GM10248 (cell line): ENCODE measurements around the gene TNRC18.

Source experiments
- CTCF ChIA-PET: fragments of 300-600 bp; sonication (Branson Sonifier 250); formaldehyde crosslinking; extraction: SDS; loops from one replicate; lab custom pipeline; 2021; ENCODE audit warnings: antibody characterized with exemption; lab: Yijun Ruan, JAX
- POLR2A ChIA-PET: fragments of 350-650 bp; sonication (Branson Sonifier 250); formaldehyde crosslinking; extraction: SDS; loops from one replicate; lab custom pipeline; 2020; ENCODE audit warnings: antibody characterized with exemption; lab: Yijun Ruan, JAX
- DNase-seq: peaks from one replicate; pipeline ENCODE4 v3.0.0; 2012; ENCODE audit errors: extremely low spot score
- TF ChIP-seq, protein P1 (sequence below): IDR thresholded peaks from 2 replicates; pipeline ENCODE4 v1.5.1; 2012; ENCODE audit warnings: mild to moderate bottlenecking, low read depth; ENCODE audit errors: extremely low read depth, missing control alignments, control extremely low read depth

TNRC18 gene

DNA sequence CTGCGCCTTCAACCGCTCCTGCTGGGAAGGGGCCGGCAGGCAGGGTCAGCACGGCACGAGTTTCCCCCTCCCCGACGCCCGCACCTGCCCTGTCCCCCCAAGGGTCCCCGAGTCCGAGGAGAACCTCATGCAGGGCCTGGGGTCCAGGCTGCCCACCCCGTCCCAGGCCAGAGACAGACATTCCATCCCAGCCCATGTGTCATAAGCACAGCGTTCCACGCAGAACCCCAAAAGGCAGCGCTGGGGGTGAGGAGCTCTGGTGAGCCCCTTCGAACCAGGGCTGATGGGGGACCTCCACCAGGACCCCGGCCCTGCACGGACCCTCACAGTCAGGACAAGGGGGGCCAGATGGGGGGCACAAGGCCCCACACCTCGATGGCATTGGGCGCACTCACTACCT, 49.2 kb downstream of the TNRC18 start:
- ChIA-PET POLR2A (no interaction called here), CTCF (interaction anchor here (6.8 kb wide), 1 partner anchor 10 kb away, joined by 40 read pairs; no protein-coding TSS in a partner anchor)
- TF ChIP-seq, protein P1, sequence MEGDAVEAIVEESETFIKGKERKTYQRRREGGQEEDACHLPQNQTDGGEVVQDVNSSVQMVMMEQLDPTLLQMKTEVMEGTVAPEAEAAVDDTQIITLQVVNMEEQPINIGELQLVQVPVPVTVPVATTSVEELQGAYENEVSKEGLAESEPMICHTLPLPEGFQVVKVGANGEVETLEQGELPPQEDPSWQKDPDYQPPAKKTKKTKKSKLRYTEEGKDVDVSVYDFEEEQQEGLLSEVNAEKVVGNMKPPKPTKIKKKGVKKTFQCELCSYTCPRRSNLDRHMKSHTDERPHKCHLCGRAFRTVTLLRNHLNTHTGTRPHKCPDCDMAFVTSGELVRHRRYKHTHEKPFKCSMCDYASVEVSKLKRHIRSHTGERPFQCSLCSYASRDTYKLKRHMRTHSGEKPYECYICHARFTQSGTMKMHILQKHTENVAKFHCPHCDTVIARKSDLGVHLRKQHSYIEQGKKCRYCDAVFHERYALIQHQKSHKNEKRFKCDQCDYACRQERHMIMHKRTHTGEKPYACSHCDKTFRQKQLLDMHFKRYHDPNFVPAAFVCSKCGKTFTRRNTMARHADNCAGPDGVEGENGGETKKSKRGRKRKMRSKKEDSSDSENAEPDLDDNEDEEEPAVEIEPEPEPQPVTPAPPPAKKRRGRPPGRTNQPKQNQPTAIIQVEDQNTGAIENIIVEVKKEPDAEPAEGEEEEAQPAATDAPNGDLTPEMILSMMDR, result no peak
- DNase-seq, result no peak

DNA sequence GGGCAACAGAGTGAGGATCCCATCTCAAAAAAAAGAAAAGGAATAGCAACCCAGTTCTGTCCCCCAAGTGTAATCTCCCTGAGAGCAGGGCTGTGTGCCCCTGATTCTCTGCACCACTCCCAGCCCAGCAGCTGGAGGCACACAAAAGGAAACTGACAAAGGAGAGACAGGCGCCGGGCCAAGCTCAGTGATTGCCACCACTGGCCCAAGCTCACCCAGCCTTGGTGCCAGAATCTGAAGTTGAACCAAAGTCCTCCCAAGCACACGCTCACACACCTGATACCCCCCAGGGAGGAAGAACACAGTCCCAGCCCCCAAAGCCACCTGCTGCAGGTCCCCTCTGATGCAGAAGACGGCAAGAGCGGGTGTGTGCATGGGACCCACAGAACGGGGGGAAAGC, 50.3 kb downstream of the TNRC18 start:
- CTCF ChIA-PET, result interaction anchor here (0.9 to 1.2 kb wide), 4 partner anchors 9 to 23 kb away, joined by 3 to 4 read pairs (median 3); no protein-coding TSS in a partner anchor
- POLR2A ChIA-PET, result interaction anchor here (0.6 kb wide), 1 partner anchor 135 kb away, joined by 3 read pairs; no protein-coding TSS in a partner anchor
- TF ChIP-seq, protein P1, result no peak
- DNase-seq, result no peak

DNA sequence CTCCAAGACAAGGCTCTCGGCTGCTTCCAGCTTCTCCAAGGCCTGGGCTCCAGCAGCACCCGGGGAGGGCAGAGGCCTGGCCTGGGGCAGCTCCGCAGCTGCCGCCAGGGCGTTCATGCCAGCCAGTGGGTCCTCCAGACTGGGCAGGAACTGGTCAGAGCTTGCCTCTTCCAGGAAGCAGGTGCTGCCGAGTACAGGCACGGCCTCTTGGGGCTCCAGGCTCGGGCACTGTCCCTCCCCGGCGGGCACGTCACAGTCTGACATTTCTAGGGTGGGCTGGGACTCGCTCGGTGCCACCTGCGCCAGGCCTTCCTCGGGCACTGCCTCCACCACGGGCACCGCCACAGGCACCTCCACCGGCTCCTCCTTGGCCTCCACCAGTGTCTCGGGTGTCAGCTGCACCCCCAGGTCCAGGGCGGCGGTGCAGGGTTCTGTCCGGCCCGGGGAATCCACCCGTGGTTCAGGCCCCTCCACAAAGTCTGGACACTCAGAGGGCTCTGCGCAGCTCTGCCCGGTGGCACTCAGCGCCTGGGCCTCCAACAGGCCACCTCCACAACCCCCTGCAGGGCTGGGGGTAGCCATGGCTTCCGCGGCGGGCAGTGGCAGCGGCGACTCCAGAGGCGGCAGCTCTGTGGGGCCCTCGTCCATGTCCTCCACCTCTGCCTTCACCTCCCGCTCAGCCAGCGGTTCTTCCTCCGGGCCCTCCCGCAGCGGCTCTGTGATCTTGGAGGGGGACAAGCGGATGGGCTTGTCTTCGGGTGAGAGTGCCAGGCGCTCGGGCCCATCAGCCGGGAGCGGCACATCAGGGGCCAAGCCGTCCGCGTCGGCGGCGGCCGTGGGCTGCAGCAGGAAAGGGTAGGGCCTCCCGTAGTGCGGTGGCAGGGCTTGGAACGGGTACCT, 52.9 kb downstream of the TNRC18 start:
- no peak for DNase-seq
- TF ChIP-seq, protein P1, result no peak
- POLR2A ChIA-PET, result interaction anchor here (0.6 kb wide), 1 partner anchor 17 kb away, joined by 4 read pairs; no protein-coding TSS in a partner anchor
- CTCF ChIA-PET, result no interaction called here

DNA sequence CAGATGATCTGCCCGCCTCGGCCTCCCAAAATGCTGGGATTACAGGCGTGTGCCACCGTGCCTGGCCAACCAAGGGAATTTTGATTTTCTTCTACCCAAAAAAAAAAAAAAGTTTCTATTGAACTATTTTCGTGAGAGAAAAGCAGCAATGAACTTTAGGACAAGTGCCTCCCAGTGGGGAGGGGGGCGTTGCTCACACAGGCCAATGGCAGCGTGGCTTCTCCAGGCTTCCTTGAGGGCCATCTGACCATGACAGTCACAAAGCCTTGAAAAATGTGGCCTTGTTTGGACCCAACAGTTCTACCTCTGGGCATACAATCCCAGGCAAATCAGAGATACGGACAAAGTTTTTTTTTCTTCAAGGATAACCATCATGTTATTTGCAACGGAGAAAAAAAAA, 56.0 kb downstream of the TNRC18 start:
- TF ChIP-seq, protein P1, result no peak
- CTCF ChIA-PET, result interaction anchor here (1.0 to 5.8 kb wide), 5 partner anchors 12 to 127 kb away, joined by 3 to 71 read pairs (median 26); no protein-coding TSS in a partner anchor
- POLR2A ChIA-PET, result no interaction called here
- DNase-seq, result no peak

DNA sequence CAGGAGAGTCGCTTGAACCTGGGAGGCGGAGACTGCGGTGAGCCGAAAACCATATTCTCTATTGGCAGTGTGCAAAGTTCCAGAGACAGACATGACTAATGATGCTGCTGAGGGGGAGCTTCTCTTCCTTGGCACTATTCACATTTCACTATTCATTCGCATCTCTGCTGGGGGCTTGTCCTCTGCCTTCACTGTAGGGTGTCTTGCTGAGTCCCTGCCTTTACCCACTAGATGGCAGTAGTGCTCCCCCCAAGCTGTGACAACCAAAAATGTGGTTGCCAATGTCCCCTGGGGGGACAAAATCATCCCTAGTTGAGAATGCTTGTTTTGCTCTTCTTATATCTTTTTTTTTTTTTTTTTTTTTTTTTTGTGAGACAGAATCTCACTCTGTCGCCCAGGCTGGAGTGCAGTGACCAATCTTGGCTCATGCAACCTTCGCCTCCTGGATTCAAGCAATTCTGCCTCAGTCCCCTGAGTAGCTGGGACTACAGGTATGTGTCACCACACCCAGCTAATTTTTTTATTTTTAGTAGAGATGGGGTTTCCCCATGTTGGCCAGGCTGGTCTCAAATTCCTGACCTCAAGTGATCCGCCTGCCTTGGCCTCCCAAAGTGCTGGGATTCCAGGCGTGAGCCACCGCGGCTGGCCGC, 57.5 kb downstream of the TNRC18 start:
- ChIA-PET CTCF (interaction anchor here (0.6 to 5.8 kb wide), 35 partner anchors 11 to 337 kb away, joined by 3 to 71 read pairs (median 4); no protein-coding TSS in a partner anchor), POLR2A (interaction anchor here (0.6 to 1.0 kb wide), 4 partner anchors 131 to 1463 kb away, joined by 3 to 8 read pairs (median 6); partner anchors contain the start of gene AP5Z1)
- peak; percentile 84 for DNase-seq
- TF ChIP-seq, protein P1, result peak; percentile 76

DNA sequence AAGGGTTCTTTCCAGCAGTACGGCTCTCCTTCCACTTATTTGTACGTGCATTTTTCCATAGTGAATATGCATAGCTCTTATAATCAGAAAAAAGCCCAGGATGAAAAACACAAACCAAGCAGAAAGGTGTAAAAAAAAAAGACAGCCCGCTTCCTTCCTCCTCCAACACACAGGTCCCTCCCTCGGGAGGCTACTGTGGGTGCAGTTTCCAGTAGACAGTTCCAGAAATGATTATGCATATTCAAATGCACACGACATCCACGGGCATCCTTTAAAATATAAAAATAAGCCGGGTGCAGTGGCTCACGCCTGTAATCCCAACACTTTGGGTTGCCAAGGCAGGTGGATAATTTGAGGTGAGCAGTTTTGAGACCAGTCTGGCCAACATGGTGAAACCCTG, 59.9 kb downstream of the TNRC18 start:
- CTCF ChIA-PET, result interaction anchor here (1.1 to 5.8 kb wide), 12 partner anchors 8 to 390 kb away, joined by 3 to 71 read pairs (median 6); no protein-coding TSS in a partner anchor
- TF ChIP-seq, protein P1, result no peak
- no peak for DNase-seq
- POLR2A ChIA-PET, result no interaction called here
